Heart left ventricle (tissue), 16 donors: ENCODE measurements around the gene CKS1B. TPM values are rescaled to one million over a fixed set of nuclear protein-coding genes. Genes with fewer than 3 reads are reported as not detected.

ENCODE experiments used
- ATAC-seq, 4 donors: fragments of 200-7000 bp; cut with Tn5 transposase; one replicate each; pipeline ENCODE4 v1.9.1; 2020 to 2022; ENCODE audit warnings: moderate library complexity in 4 of 4, mild to moderate bottlenecking in 3 of 4, moderate number of reproducible peaks in 1 of 4
- DNase-seq, 5 donors: peaks; one replicate each; pipeline ENCODE4 v3.0.0-alpha.2; 2020
- H3K27ac ChIP-seq, 12 donors: fragments of 200-600 bp; sonication (generic) in 4 of 12; one replicate each; pipeline versions ENCODE4 v1.5.0 to v1.8.0; 2016 to 2022; ENCODE audit warnings: mild to moderate bottlenecking in 2 of 12
- H3K27me3 ChIP-seq, 9 donors: fragments of 200-600 bp; sonication (generic) in 2 of 9; one replicate each; pipeline versions ENCODE4 v1.5.1 to v1.8.0; 2016 to 2022; ENCODE audit warnings: mild to moderate bottlenecking in 3 of 9
- H3K36me3 ChIP-seq, 9 donors: fragments of 200-600 bp; sonication (generic) in 2 of 9; one replicate each; pipeline versions ENCODE4 v1.5.0 to v1.8.0; 2018 to 2022; ENCODE audit warnings: mild to moderate bottlenecking in 2 of 9
- H3K4me1 ChIP-seq, 12 donors: fragments of 200-600 bp; sonication (generic) in 4 of 12; one replicate each; pipeline versions ENCODE4 v1.5.0 to v1.8.0; 2016 to 2022; ENCODE audit warnings: mild to moderate bottlenecking in 3 of 12
- H3K4me3 ChIP-seq, 12 donors: fragments of 200-600 bp; sonication (generic) in 4 of 12; one replicate each; pipeline versions ENCODE4 v1.5.0 to v1.8.0; 2017 to 2022; ENCODE audit warnings: mild to moderate bottlenecking in 9 of 12, moderate library complexity in 4 of 12
- H3K9me3 ChIP-seq, 12 donors: fragments of 200-600 bp; sonication (generic) in 4 of 12; one replicate each; pipeline versions ENCODE4 v1.5.0 to v1.8.0; 2016 to 2022; ENCODE audit warnings: mild to moderate bottlenecking in 1 of 12
- CTCF ChIP-seq, 12 donors: fragments of 200-600 bp; sonication (generic) in 4 of 12; IDR thresholded peaks; one replicate each; pipeline versions ENCODE4 v1.5.0 to v1.8.0; 2018 to 2022; ENCODE audit warnings: antibody characterized with exemption in 12 of 12, mild to moderate bottlenecking in 5 of 12
- POLR2A ChIP-seq, 2 donors: fragments of 450-650 bp; IDR thresholded peaks; one replicate each; pipeline ENCODE4 v1.6.1; 2017; ENCODE audit warnings: antibody characterized with exemption in 2 of 2, mild to moderate bottlenecking in 2 of 2, moderate library complexity in 2 of 2
- WGBS, 4 donors: extraction: QIAGEN DNeasy Blood & Tissue Kit in 2 of 4; methylation state at CpG; one replicate each; pipeline versions ENCODE4 v1.1.5 to v1.1.7; 2013 to 2018; 5-methylcytosine and 5-hydroxymethylcytosine counted together
- intact Hi-C, 10 donors: fragments of 100-400 bp; cut with DNase I; formaldehyde crosslinking; loops; one replicate each; pipeline versions ENCODE4 v1.11.1 to v1.14.2; 2022
- polyA plus RNA-seq, 2 donors: library from polyadenylated mRNA; stranded (reverse); fragments of 200-250 nt; gene quantifications; one replicate each; pipeline ENCODE4 v1.2.3, GENCODE V29; 2013
- total RNA-seq, 9 donors: library from RNA; depleted of rRNA in 2 of 9; stranded (reverse); fragments of >200 nt in 2 of 9; fragmentation: NEBNext Ultra II Directional in 3 of 9; extraction: Animal tissue kit (Norgen Biotek cat#: 25700) in 3 of 9; gene quantifications; one replicate each; pipeline versions ENCODE4 v1.1.0 to v1.2.4, GENCODE V29; 2016 to 2023
- donor health status: ischemic (EF 13 %, LVEDD 7.1; RV severe dilation, severe dysfunction).
- donor health status: healthy with polysubstance abuse.
- donor health status: DM: no; HTN: yes; CAD: no.
- donor health status: DM: no; HTN: no; CAD: no.
- donor health status: ischemic (EF 25% LVEDD 6.9; RV normal size, moderate dysfunction).
- donor health status: ischemic (EF 25% LVEDD 5.7; RV mildly dilated, moderate dysfunction).
- donor health status: healthy.
- donor health status: DM: yes; HTN: yes; CAD: no.
- donor health status: ischemic (EF 35%, LVEDD 5.7; RV mildly dilated, moderate dysfunction).
- donor health status: nonischemic (EF 11% LVEDD 7.7; RV severe dilation, severe dysfunction).
- donor health status: DM: yes; HTN: yes; CAD: no.
- donor health status: PGD.
- donor health status: ischemic (EF 29% LVEDD 5.4; RV normal size, mild dysfunction).
- donor health status: nonischemic (EF 23%, LVEDD 6.1; RV moderate dilation, normal function).

CKS1B gene
- total and polyA plus RNA-seq, 11 donors: 6.8 to 48.9 (median 16.7) TPM

GRCh38 chr1:155007251-155007828 is 32.9 kb downstream of the CKS1B start:
- no peak for TF ChIP-seq POLR2A (IDR thresholded peaks at IDR 0.05)
- no peak for TF ChIP-seq CTCF (IDR thresholded peaks at IDR 0.05)
- H3K36me3 ChIP-seq: no peaks in the 10 kb centered on the region
- no peaks in the 10 kb centered on the region for H3K9me3 ChIP-seq
- peak overlapping the region in 7 of 12 donors; percentile 1 to 59 (median 32) for H3K4me3 ChIP-seq
- 52 to 61% (median 56%) methylated on average over 6 of the region's 6 CpGs for WGBS, 4 donors
- intact Hi-C loops: no loop called here
- ATAC-seq (peak; percentile 28 to 55 (median 32)), DNase-seq (peak; percentile 75 to 88 (median 85))
- peak overlapping the region in 11 of 12 donors; percentile 66 to 98 (median 95) for H3K27ac ChIP-seq
- H3K27me3 ChIP-seq: no peaks in the 10 kb centered on the region
- peaks cover 8 to 82% (median 61%) of the 10 kb centered on the region in 12 donors for H3K4me1 ChIP-seq

- H3K27ac ChIP-seq: peak overlapping the region; percentile 16 to 98 (median 95)
Measured at GRCh38 chr1:155008015-155008941, 33.8 kb downstream of the CKS1B start.

GRCh38 chr1:155009221-155009711 is 34.8 kb downstream of the CKS1B start:
- ATAC-seq (no peak), DNase-seq (peak in 1 of 5 donors; percentile 60)
- intact Hi-C loops: no loop called here
- Histone ChIP-seq H3K9me3 (no peaks in the 10 kb centered on the region), H3K36me3 (peaks cover 0 to 5% (median 4%) of the 10 kb centered on the region in 9 donors), H3K27ac (peak overlapping the region in 8 of 12 donors; percentile 77 to 98 (median 96)), H3K4me1 (peaks cover 8 to 93% (median 65%) of the 10 kb centered on the region in 12 donors), H3K4me3 (peak overlapping the region in 6 of 12 donors; percentile 26 to 59 (median 32)), H3K27me3 (no peaks in the 10 kb centered on the region)
- TF ChIP-seq POLR2A (IDR thresholded peaks at IDR 0.05) (no peak), CTCF (IDR thresholded peaks at IDR 0.05) (no peak)
- WGBS, 4 donors: 90 to 98% (median 91%) methylated on average over 8 to 12 of the region's 12 CpGs

More at GRCh38 chr1:155008015-155008941, 33.8 kb downstream of the CKS1B start:
- no peak for TF ChIP-seq CTCF (IDR thresholded peaks at IDR 0.05)
- no peak for TF ChIP-seq POLR2A (IDR thresholded peaks at IDR 0.05)
- Histone ChIP-seq H3K4me3 (peak overlapping the region in 9 of 12 donors; percentile 2 to 59 (median 31)), H3K36me3 (no peaks in the 10 kb centered on the region), H3K27me3 (no peaks in the 10 kb centered on the region), H3K4me1 (peaks cover 8 to 91% (median 67%) of the 10 kb centered on the region in 12 donors), H3K9me3 (no peaks in the 10 kb centered on the region)
- peak in 1 of 4 donors; percentile 2 for ATAC-seq
- intact Hi-C loops: no loop called here
- WGBS, 4 donors: 66 to 77% (median 72%) methylated on average over 11 to 16 of the region's 16 CpGs
- DNase-seq: peak in 3 of 5 donors; percentile 39 to 71 (median 60)
